HFFc6 (cell line): ENCODE results near the gene ST6GALNAC5. TPM values are rescaled to one million over a fixed set of nuclear protein-coding genes. Genes with fewer than 3 reads are reported as not detected.

Experiments used
- DNase-seq: peaks from one replicate; pipeline ENCODE4 v3.0.0-alpha.2; 2018
- H3K27ac Mint-ChIP-seq: 2 replicates; pipeline ENCODE4 v1.8.0; 2020; ENCODE audit warnings: mild to moderate bottlenecking, mixed read lengths
- H3K27me3 Mint-ChIP-seq: 2 replicates; pipeline ENCODE4 v1.8.0; 2021; ENCODE audit warnings: mild to moderate bottlenecking, moderate library complexity, mixed read lengths; ENCODE audit not compliant: insufficient read depth
- H3K36me3 Mint-ChIP-seq: 2 replicates; pipeline ENCODE4 v1.8.0; 2021; ENCODE audit warnings: low read depth, mixed read lengths
- H3K4me1 Mint-ChIP-seq: 2 replicates; pipeline ENCODE4 v1.8.0; 2020; ENCODE audit warnings: low read depth, mixed read lengths
- H3K4me3 Mint-ChIP-seq: 2 replicates; pipeline ENCODE4 v1.8.0; 2020; ENCODE audit warnings: mild to moderate bottlenecking, moderate library complexity, mixed read lengths
- H3K9me3 Mint-ChIP-seq: 2 replicates; pipeline ENCODE4 v1.8.0; 2020; ENCODE audit warnings: mild to moderate bottlenecking, mixed read lengths
- CTCF ChIP-seq: fragments of 200-600 bp; sonication (generic); IDR thresholded peaks from 2 replicates; pipeline ENCODE4 v1.5.0; 2021; ENCODE audit warnings: antibody characterized with exemption, mild to moderate bottlenecking
- microRNA-seq: library from miRNA; unstranded; fragments of <30 nt; microRNA quantifications from one replicate; pipeline ENCODE4, GENCODE V29; 2019
- total RNA-seq, 6 experiments: library from RNA; stranded (reverse); fragmentation: NEBNext Ultra II Directional; extraction: Animal tissue kit (Norgen Biotek cat#: 25700); gene quantifications; 2 replicates in 1 of 6; 3 replicates in 5 of 6; pipeline ENCODE4 v1.2.3, GENCODE V29; 2021

The ST6GALNAC5 gene
- total RNA-seq, 6 experiments from 2014 or later: 1.3 to 3.0 (median 2.1) TPM; not detected in 2

GRCh38 chr1:77103486-77103885 lies 236.2 kb downstream of the ST6GALNAC5 start:
- no peaks in the 10 kb centered on the region for H3K9me3 Mint-ChIP-seq
- TF ChIP-seq CTCF: no peak
- no peak overlapping the region for H3K4me3 Mint-ChIP-seq
- DNase-seq: no peak
- peaks cover under 1% of the 10 kb centered on the region for H3K36me3 Mint-ChIP-seq
- H3K27ac Mint-ChIP-seq: no peak overlapping the region
- no peaks in the 10 kb centered on the region for H3K27me3 Mint-ChIP-seq
- peaks cover 11% of the 10 kb centered on the region for H3K4me1 Mint-ChIP-seq

- H3K27ac Mint-ChIP-seq: no peak overlapping the region
- H3K4me3 Mint-ChIP-seq: no peak overlapping the region
- peaks cover 11% of the 10 kb centered on the region for H3K4me1 Mint-ChIP-seq
- no peak for DNase-seq
- no peak for TF ChIP-seq CTCF
- H3K36me3 Mint-ChIP-seq: peaks cover 5% of the 10 kb centered on the region
- no peaks in the 10 kb centered on the region for H3K9me3 Mint-ChIP-seq
- no peaks in the 10 kb centered on the region for H3K27me3 Mint-ChIP-seq
Observed at GRCh38 chr1:77104672-77105071, 237.4 kb downstream of the ST6GALNAC5 start.

Small RNA genes within 50 kb of the gene (microRNA-seq; reads per million reads assigned to microRNA genes)
- gene MIR7156: not detected
